ENCODE results near the gene CACNA2D3. TPM values are rescaled to one million over a fixed set of nuclear protein-coding genes. Genes with fewer than 3 reads are reported as not detected.
A peak's percentile ranks its signal among the peaks of the same experiment; 100 is the strongest.

Gene CACNA2D3
- total and polyA plus RNA-seq, 4 donors: 14.1 to 34.5 (median 33.4) TPM

GRCh38 chr3:54875596-54876268 lies 753.4 kb downstream of the CACNA2D3 start:
- WGBS (ENCODE audit: insufficient coverage): 74% methylated on average over 4 of the region's 8 CpGs

DNA sequence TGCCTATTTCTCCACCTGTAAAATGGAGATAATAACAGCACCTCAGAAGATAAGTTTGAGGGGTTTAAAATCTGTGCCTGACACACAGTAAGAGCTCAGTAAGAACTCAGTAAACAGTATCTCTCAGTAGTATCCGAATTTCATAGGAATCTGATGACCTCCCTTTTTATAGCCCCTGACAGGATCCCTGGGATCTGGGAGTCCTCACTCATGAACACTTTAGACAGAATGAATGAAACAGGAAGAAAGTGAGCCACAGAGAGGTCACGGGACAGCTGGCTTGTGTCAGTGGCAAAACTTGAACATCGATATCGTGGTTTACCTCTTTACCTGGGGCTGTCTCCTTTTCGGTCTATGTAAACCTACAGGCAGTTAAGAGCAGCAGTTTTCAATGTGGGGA lies 754.3 kb downstream of the CACNA2D3 start:
- WGBS (ENCODE audit: insufficient coverage): 89% methylated on average over 4 of the region's 5 CpGs
- Histone ChIP-seq H3K4me1 (ENCODE audit: control insufficient read depth, insufficient read depth, low read length) (no peaks in the 10 kb centered on the region), H3K4me3 (ENCODE audit: low read depth, low read length) (no peak overlapping the region)

More at GRCh38 chr3:54875596-54876268, 753.4 kb downstream of the CACNA2D3 start:
- Histone ChIP-seq H3K9me3 (ENCODE audit: control insufficient read depth, insufficient read depth, low read length) (no peaks in the 10 kb centered on the region), H3K4me1 (ENCODE audit: control insufficient read depth, insufficient read depth, low read length) (no peaks in the 10 kb centered on the region), H3K27me3 (ENCODE audit: control insufficient read depth, insufficient read depth, low read length) (no peaks in the 10 kb centered on the region), H3K4me3 (ENCODE audit: low read depth, low read length) (no peak overlapping the region), H3K27ac (ENCODE audit: low read depth, low read length) (no peak overlapping the region), H3K36me3 (ENCODE audit: control insufficient read depth, insufficient read depth, low read length) (no peaks in the 10 kb centered on the region)
- DNase-seq (ENCODE audit: low read depth in 4 of 6, low spot score in 6 of 6): peak in 1 of 6 donors; percentile 50

GRCh38 chr3:54877730-54878129 lies 755.4 kb downstream of the CACNA2D3 start:
- H3K27me3 ChIP-seq (ENCODE audit: control insufficient read depth, insufficient read depth, low read length): no peaks in the 10 kb centered on the region
- DNase-seq (ENCODE audit: low read depth in 4 of 6, low spot score in 6 of 6): no peak
- WGBS (ENCODE audit: insufficient coverage): 100% methylated on average over 1 of the region's 4 CpGs
- no peaks in the 10 kb centered on the region for H3K9me3 ChIP-seq (ENCODE audit: control insufficient read depth, insufficient read depth, low read length)
- H3K4me3 ChIP-seq (ENCODE audit: low read depth, low read length): no peak overlapping the region
- no peaks in the 10 kb centered on the region for H3K36me3 ChIP-seq (ENCODE audit: control insufficient read depth, insufficient read depth, low read length)
- H3K27ac ChIP-seq (ENCODE audit: low read depth, low read length): no peak overlapping the region
- no peaks in the 10 kb centered on the region for H3K4me1 ChIP-seq (ENCODE audit: control insufficient read depth, insufficient read depth, low read length)

More for the DNA sequence above, 754.3 kb downstream of the CACNA2D3 start:
- no peaks in the 10 kb centered on the region for H3K36me3 ChIP-seq (ENCODE audit: control insufficient read depth, insufficient read depth, low read length)
- no peak for DNase-seq (ENCODE audit: low read depth in 4 of 6, low spot score in 6 of 6)
- no peaks in the 10 kb centered on the region for H3K9me3 ChIP-seq (ENCODE audit: control insufficient read depth, insufficient read depth, low read length)
- H3K27ac ChIP-seq (ENCODE audit: low read depth, low read length): no peak overlapping the region
- H3K27me3 ChIP-seq (ENCODE audit: control insufficient read depth, insufficient read depth, low read length): no peaks in the 10 kb centered on the region

DNA sequence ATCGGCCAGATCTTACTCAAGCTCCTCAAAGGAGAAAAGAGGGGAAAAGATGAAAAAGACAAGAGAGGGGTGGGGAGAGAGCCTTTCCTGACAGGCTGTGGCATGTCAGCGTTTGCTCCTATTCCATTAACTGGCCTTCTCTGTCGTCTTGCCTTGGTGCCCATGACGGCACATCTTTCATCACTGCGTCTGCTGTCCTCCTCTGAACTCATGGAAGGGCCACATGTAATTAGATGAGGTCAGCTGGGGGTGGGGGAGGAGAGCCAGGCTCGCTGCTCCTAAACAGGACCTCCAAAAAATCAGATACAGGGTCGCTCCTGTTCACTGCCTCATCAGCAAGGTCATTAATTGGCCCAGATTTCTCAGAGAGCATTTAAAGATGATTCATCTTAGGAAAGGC lies 755.8 kb downstream of the CACNA2D3 start:
- Histone ChIP-seq H3K27ac (ENCODE audit: low read depth, low read length) (no peak overlapping the region), H3K4me1 (ENCODE audit: control insufficient read depth, insufficient read depth, low read length) (no peaks in the 10 kb centered on the region), H3K27me3 (ENCODE audit: control insufficient read depth, insufficient read depth, low read length) (no peaks in the 10 kb centered on the region), H3K4me3 (ENCODE audit: low read depth, low read length) (no peak overlapping the region), H3K36me3 (ENCODE audit: control insufficient read depth, insufficient read depth, low read length) (no peaks in the 10 kb centered on the region), H3K9me3 (ENCODE audit: control insufficient read depth, insufficient read depth, low read length) (no peaks in the 10 kb centered on the region)
- DNase-seq (ENCODE audit: low read depth in 4 of 6, low spot score in 6 of 6): no peak
- 54% methylated on average over 3 of the region's 7 CpGs for WGBS (ENCODE audit: insufficient coverage)

GRCh38 chr3:54882129-54882833 lies 759.9 kb downstream of the CACNA2D3 start:
- DNase-seq (ENCODE audit: low read depth in 4 of 6, low spot score in 6 of 6): peak in 1 of 6 donors; percentile 49
- Histone ChIP-seq H3K36me3 (ENCODE audit: control insufficient read depth, insufficient read depth, low read length) (no peaks in the 10 kb centered on the region), H3K9me3 (ENCODE audit: control insufficient read depth, insufficient read depth, low read length) (no peaks in the 10 kb centered on the region), H3K27me3 (ENCODE audit: control insufficient read depth, insufficient read depth, low read length) (no peaks in the 10 kb centered on the region), H3K4me3 (ENCODE audit: low read depth, low read length) (no peak overlapping the region), H3K27ac (ENCODE audit: low read depth, low read length) (peak overlapping the region; percentile 8), H3K4me1 (ENCODE audit: control insufficient read depth, insufficient read depth, low read length) (no peaks in the 10 kb centered on the region)
- 90% methylated on average over 1 of the region's 3 CpGs for WGBS (ENCODE audit: insufficient coverage)

- WGBS (ENCODE audit: insufficient coverage): 97% methylated on average over 6 of the region's 9 CpGs
- Histone ChIP-seq H3K36me3 (ENCODE audit: control insufficient read depth, insufficient read depth, low read length) (no peaks in the 10 kb centered on the region), H3K27ac (ENCODE audit: low read depth, low read length) (no peak overlapping the region), H3K27me3 (ENCODE audit: control insufficient read depth, insufficient read depth, low read length) (no peaks in the 10 kb centered on the region), H3K4me3 (ENCODE audit: low read depth, low read length) (no peak overlapping the region), H3K9me3 (ENCODE audit: control insufficient read depth, insufficient read depth, low read length) (no peaks in the 10 kb centered on the region), H3K4me1 (ENCODE audit: control insufficient read depth, insufficient read depth, low read length) (peaks cover 9% of the 10 kb centered on the region)
- no peak for DNase-seq (ENCODE audit: low read depth in 4 of 6, low spot score in 6 of 6)
Measured at GRCh38 chr3:54888162-54888561, 765.8 kb downstream of the CACNA2D3 start.

GRCh38 chr3:54888873-54889272 lies 766.5 kb downstream of the CACNA2D3 start:
- DNase-seq (ENCODE audit: low read depth in 4 of 6, low spot score in 6 of 6): no peak
- Histone ChIP-seq H3K4me1 (ENCODE audit: control insufficient read depth, insufficient read depth, low read length) (peaks cover 9% of the 10 kb centered on the region), H3K27ac (ENCODE audit: low read depth, low read length) (no peak overlapping the region), H3K27me3 (ENCODE audit: control insufficient read depth, insufficient read depth, low read length) (no peaks in the 10 kb centered on the region), H3K9me3 (ENCODE audit: control insufficient read depth, insufficient read depth, low read length) (no peaks in the 10 kb centered on the region), H3K36me3 (ENCODE audit: control insufficient read depth, insufficient read depth, low read length) (no peaks in the 10 kb centered on the region), H3K4me3 (ENCODE audit: low read depth, low read length) (no peak overlapping the region)
- 80% methylated on average over 1 of the region's 1 CpG for WGBS (ENCODE audit: insufficient coverage)

GRCh38 chr3:54889731-54890130 lies 767.4 kb downstream of the CACNA2D3 start:
- no peaks in the 10 kb centered on the region for H3K36me3 ChIP-seq (ENCODE audit: control insufficient read depth, insufficient read depth, low read length)
- H3K27me3 ChIP-seq (ENCODE audit: control insufficient read depth, insufficient read depth, low read length): no peaks in the 10 kb centered on the region
- H3K9me3 ChIP-seq (ENCODE audit: control insufficient read depth, insufficient read depth, low read length): no peaks in the 10 kb centered on the region
- H3K4me1 ChIP-seq (ENCODE audit: control insufficient read depth, insufficient read depth, low read length): peaks cover 9% of the 10 kb centered on the region
- WGBS (ENCODE audit: insufficient coverage): no CpG with 5 or more reads among the region's 3 CpGs
- DNase-seq (ENCODE audit: low read depth in 4 of 6, low spot score in 6 of 6): no peak
- H3K27ac ChIP-seq (ENCODE audit: low read depth, low read length): no peak overlapping the region
- no peak overlapping the region for H3K4me3 ChIP-seq (ENCODE audit: low read depth, low read length)

DNA sequence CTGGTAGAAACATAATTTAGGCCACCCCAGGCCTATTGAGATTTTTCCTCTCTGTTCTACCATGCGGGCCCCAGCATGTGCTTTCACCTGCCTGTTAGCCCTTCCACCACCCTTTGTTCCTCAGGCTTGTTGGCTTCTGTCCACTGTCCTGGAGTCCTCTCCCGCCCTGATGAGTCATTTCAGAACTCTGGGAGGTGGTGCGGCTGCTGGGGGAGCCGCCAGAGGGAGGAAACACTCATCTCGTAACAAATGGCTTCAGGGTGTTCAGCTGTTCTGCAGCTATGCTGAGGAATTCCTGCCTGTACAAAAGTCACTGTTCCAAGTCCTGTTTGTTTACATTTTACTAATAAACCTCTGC lies 769.2 kb downstream of the CACNA2D3 start:
- Histone ChIP-seq H3K36me3 (ENCODE audit: control insufficient read depth, insufficient read depth, low read length) (no peaks in the 10 kb centered on the region), H3K4me1 (ENCODE audit: control insufficient read depth, insufficient read depth, low read length) (peaks cover 9% of the 10 kb centered on the region)
- 31% methylated on average over 4 of the region's 5 CpGs for WGBS (ENCODE audit: insufficient coverage)

GRCh38 chr3:54892168-54892567 lies 769.8 kb downstream of the CACNA2D3 start:
- H3K27me3 ChIP-seq (ENCODE audit: control insufficient read depth, insufficient read depth, low read length): no peaks in the 10 kb centered on the region
- no CpG with 5 or more reads among the region's 2 CpGs for WGBS (ENCODE audit: insufficient coverage)
- no peaks in the 10 kb centered on the region for H3K9me3 ChIP-seq (ENCODE audit: control insufficient read depth, insufficient read depth, low read length)
- no peak overlapping the region for H3K4me3 ChIP-seq (ENCODE audit: low read depth, low read length)
- H3K4me1 ChIP-seq (ENCODE audit: control insufficient read depth, insufficient read depth, low read length): peaks cover 9% of the 10 kb centered on the region
- no peak for DNase-seq (ENCODE audit: low read depth in 4 of 6, low spot score in 6 of 6)
- H3K36me3 ChIP-seq (ENCODE audit: control insufficient read depth, insufficient read depth, low read length): no peaks in the 10 kb centered on the region
- no peak overlapping the region for H3K27ac ChIP-seq (ENCODE audit: low read depth, low read length)

More for the DNA sequence above, 769.2 kb downstream of the CACNA2D3 start:
- Histone ChIP-seq H3K27me3 (ENCODE audit: control insufficient read depth, insufficient read depth, low read length) (no peaks in the 10 kb centered on the region), H3K27ac (ENCODE audit: low read depth, low read length) (no peak overlapping the region), H3K9me3 (ENCODE audit: control insufficient read depth, insufficient read depth, low read length) (no peaks in the 10 kb centered on the region), H3K4me3 (ENCODE audit: low read depth, low read length) (no peak overlapping the region)
- DNase-seq (ENCODE audit: low read depth in 4 of 6, low spot score in 6 of 6): peak in 4 of 6 donors; percentile 12 to 70 (median 43)
